IPS-NIHi7 (cell line): Measurements from ENCODE around the gene ZAP70.
"Not testable (repeated sequence)": the region's sequence is repeated elsewhere in the genome, so short reads cannot be mapped to it uniquely, and the experiment has no call there.

ENCODE experiments used
- DNase-seq: peaks from one replicate; pipeline ENCODE4 v3.0.0; 2012; ENCODE audit warnings: mixed read lengths; ENCODE audit errors: extremely low spot score

ZAP70 gene

GRCh38 chr2:97698530-97698929 lies 14.8 kb upstream of the ZAP70 start:
- DNase-seq = no peak

GRCh38 chr2:97699765-97700444 lies 13.5 kb upstream of the ZAP70 start:
- peak; percentile 71 for DNase-seq

- peak; percentile 2 for DNase-seq
Measured at GRCh38 chr2:97701186-97701585, 12.2 kb upstream of the ZAP70 start.

GRCh38 chr2:97701851-97702465 lies 11.4 kb upstream of the ZAP70 start:
- DNase-seq = no peak

- no peak for DNase-seq
Measured at GRCh38 chr2:97702731-97703470, 10.5 kb upstream of the ZAP70 start.

GRCh38 chr2:97703741-97704140 lies 9.6 kb upstream of the ZAP70 start:
- no peak for DNase-seq

GRCh38 chr2:97704989-97705388 lies 8.4 kb upstream of the ZAP70 start:
- DNase-seq = no peak

GRCh38 chr2:97706112-97706511 lies 7.3 kb upstream of the ZAP70 start:
- no peak for DNase-seq

GRCh38 chr2:97706708-97707345 lies 6.5 kb upstream of the ZAP70 start:
- DNase-seq = no peak

- DNase-seq = no peak
Measured at GRCh38 chr2:97707362-97708047, 5.9 kb upstream of the ZAP70 start.

- no peak for DNase-seq
Measured at GRCh38 chr2:97708048-97708380, 5.4 kb upstream of the ZAP70 start.

GRCh38 chr2:97708608-97709007 lies 4.8 kb upstream of the ZAP70 start:
- DNase-seq = no peak

- no peak for DNase-seq
Measured at GRCh38 chr2:97711394-97711711, 2.0 kb upstream of the ZAP70 start.

- not testable (repeated sequence) for DNase-seq
Measured at GRCh38 chr2:97712175-97712574, 1.2 kb upstream of the ZAP70 start.

- no peak for DNase-seq
Measured at GRCh38 chr2:97712693-97713295, 582 bp upstream of the ZAP70 start.

GRCh38 chr2:97714084-97714949 lies 941 bp downstream of the ZAP70 start:
- no peak for DNase-seq

- DNase-seq = no peak
Measured at GRCh38 chr2:97714950-97715652, 1.7 kb downstream of the ZAP70 start.

- DNase-seq = no peak
Measured at GRCh38 chr2:97715951-97716694, 2.7 kb downstream of the ZAP70 start.
